ENCODE measurements around the gene FRMD5. TPM values are rescaled to one million over a fixed set of nuclear protein-coding genes. Genes with fewer than 3 reads are reported as not detected.

Gene FRMD5
- total RNA-seq, 1 experiment from 2014 or later = not detected

- H4K20me1 ChIP-seq (ENCODE audit: insufficient read depth, low read depth, low read length) = no peaks in the 10 kb centered on the region
- H3K9me3 ChIP-seq (ENCODE audit: low read length) = no peaks in the 10 kb centered on the region
- no peak for DNase-seq
- no peaks in the 10 kb centered on the region for H3K9me2 ChIP-seq (replicated peaks; ENCODE audit: insufficient read depth, low read length)
- H3K4me3 ChIP-seq (ENCODE audit: low read length) = no peak overlapping the region
- no peak overlapping the region for H3K9ac ChIP-seq (ENCODE audit: low read length)
- H2AFZ ChIP-seq (ENCODE audit: low read length) = no peak overlapping the region
- H3K79me2 ChIP-seq (ENCODE audit: low read length) = no peaks in the 10 kb centered on the region
- H3K27me3 ChIP-seq (ENCODE audit: low read length) = no peaks in the 10 kb centered on the region
- no peak overlapping the region for H3K27ac ChIP-seq (ENCODE audit: low read length)
- no peak overlapping the region for H3K4me2 ChIP-seq (ENCODE audit: low read depth, low read length, poor library complexity, severe bottlenecking)
- H3K4me1 ChIP-seq (ENCODE audit: low read length) = peaks cover 3% of the 10 kb centered on the region
- no peaks in the 10 kb centered on the region for H3K36me3 ChIP-seq (ENCODE audit: insufficient read depth, low read length)
These were observed 295.1 kb downstream of the FRMD5 start for GRCh38 chr15:43899928-43900327.

DNA sequence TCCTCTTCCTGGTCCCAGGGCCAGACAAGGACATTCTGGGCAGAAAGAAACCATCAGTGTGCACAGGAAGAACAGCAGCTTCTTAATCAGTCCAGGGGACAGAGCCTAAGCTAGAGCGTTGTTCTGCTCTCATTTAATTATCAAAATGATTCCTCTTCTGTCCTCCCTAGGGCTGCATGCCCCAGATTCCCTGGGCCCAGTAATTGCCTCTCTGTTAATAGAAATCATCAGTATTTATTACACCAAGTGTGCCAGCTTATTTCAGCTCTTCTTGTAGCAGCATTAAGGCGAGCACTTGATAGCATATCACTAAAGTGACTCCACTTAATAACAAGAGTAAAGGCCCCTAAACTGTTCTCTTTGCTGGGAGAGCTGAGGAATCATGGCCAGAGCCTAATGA, 296.2 kb downstream of the FRMD5 start:
- no peaks in the 10 kb centered on the region for H3K9me3 ChIP-seq (ENCODE audit: low read length)
- no peak overlapping the region for H3K27ac ChIP-seq (ENCODE audit: low read length)
- no peaks in the 10 kb centered on the region for H3K79me2 ChIP-seq (ENCODE audit: low read length)
- no peaks in the 10 kb centered on the region for H4K20me1 ChIP-seq (ENCODE audit: insufficient read depth, low read depth, low read length)
- H3K27me3 ChIP-seq (ENCODE audit: low read length) = no peaks in the 10 kb centered on the region
- H3K36me3 ChIP-seq (ENCODE audit: insufficient read depth, low read length) = no peaks in the 10 kb centered on the region
- peaks cover under 1% of the 10 kb centered on the region for H3K4me1 ChIP-seq (ENCODE audit: low read length)
- no peak overlapping the region for H2AFZ ChIP-seq (ENCODE audit: low read length)
- H3K9me2 ChIP-seq (replicated peaks; ENCODE audit: insufficient read depth, low read length) = no peaks in the 10 kb centered on the region
- no peak overlapping the region for H3K4me2 ChIP-seq (ENCODE audit: low read depth, low read length, poor library complexity, severe bottlenecking)
- H3K9ac ChIP-seq (ENCODE audit: low read length) = no peak overlapping the region
- DNase-seq = no peak
- no peak overlapping the region for H3K4me3 ChIP-seq (ENCODE audit: low read length)

DNA sequence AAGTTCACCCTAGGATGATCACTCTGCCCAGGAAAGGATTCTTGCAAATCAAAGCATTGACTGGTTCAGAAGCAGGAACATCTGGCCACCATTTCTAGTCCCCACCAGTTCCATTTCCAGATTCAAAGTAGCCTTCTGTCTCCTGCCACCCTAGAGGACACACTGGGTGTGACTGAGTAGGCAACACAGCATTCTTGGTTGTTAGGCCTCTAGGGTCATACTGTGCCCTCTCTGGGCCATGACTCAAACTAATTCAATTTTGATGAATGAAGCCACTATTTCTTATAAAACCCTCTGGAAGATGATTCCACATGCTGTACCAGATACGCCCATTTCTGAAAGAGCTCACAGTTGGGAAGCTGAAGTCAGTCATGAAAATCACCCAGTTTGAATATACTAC, 298.5 kb downstream of the FRMD5 start:
- Histone ChIP-seq H3K27me3 (ENCODE audit: low read length) (no peaks in the 10 kb centered on the region), H3K9ac (ENCODE audit: low read length) (no peak overlapping the region), H3K79me2 (ENCODE audit: low read length) (no peaks in the 10 kb centered on the region), H4K20me1 (ENCODE audit: insufficient read depth, low read depth, low read length) (no peaks in the 10 kb centered on the region), H3K36me3 (ENCODE audit: insufficient read depth, low read length) (no peaks in the 10 kb centered on the region), H2AFZ (ENCODE audit: low read length) (no peak overlapping the region), H3K4me2 (ENCODE audit: low read depth, low read length, poor library complexity, severe bottlenecking) (no peak overlapping the region), H3K27ac (ENCODE audit: low read length) (no peak overlapping the region), H3K4me1 (ENCODE audit: low read length) (no peaks in the 10 kb centered on the region), H3K4me3 (ENCODE audit: low read length) (no peak overlapping the region), H3K9me3 (ENCODE audit: low read length) (no peaks in the 10 kb centered on the region), H3K9me2 (replicated peaks; ENCODE audit: insufficient read depth, low read length) (no peaks in the 10 kb centered on the region)
- DNase-seq = no peak

- Histone ChIP-seq H2AFZ (ENCODE audit: low read length) (no peak overlapping the region), H3K4me2 (ENCODE audit: low read depth, low read length, poor library complexity, severe bottlenecking) (no peak overlapping the region), H3K36me3 (ENCODE audit: insufficient read depth, low read length) (no peaks in the 10 kb centered on the region), H3K79me2 (ENCODE audit: low read length) (no peaks in the 10 kb centered on the region), H3K9me3 (ENCODE audit: low read length) (no peaks in the 10 kb centered on the region), H3K9ac (ENCODE audit: low read length) (no peak overlapping the region), H3K9me2 (replicated peaks; ENCODE audit: insufficient read depth, low read length) (no peaks in the 10 kb centered on the region), H3K27ac (ENCODE audit: low read length) (no peak overlapping the region), H3K4me3 (ENCODE audit: low read length) (no peak overlapping the region), H3K27me3 (ENCODE audit: low read length) (no peaks in the 10 kb centered on the region), H4K20me1 (ENCODE audit: insufficient read depth, low read depth, low read length) (no peaks in the 10 kb centered on the region), H3K4me1 (ENCODE audit: low read length) (no peaks in the 10 kb centered on the region)
- no peak for DNase-seq
These were observed 299.5 kb downstream of the FRMD5 start for GRCh38 chr15:43895586-43895985.

- no peak overlapping the region for H3K4me2 ChIP-seq (ENCODE audit: low read depth, low read length, poor library complexity, severe bottlenecking)
- no peaks in the 10 kb centered on the region for H3K36me3 ChIP-seq (ENCODE audit: insufficient read depth, low read length)
- DNase-seq = no peak
- H2AFZ ChIP-seq (ENCODE audit: low read length) = no peak overlapping the region
- H3K27ac ChIP-seq (ENCODE audit: low read length) = no peak overlapping the region
- no peaks in the 10 kb centered on the region for H3K9me3 ChIP-seq (ENCODE audit: low read length)
- H4K20me1 ChIP-seq (ENCODE audit: insufficient read depth, low read depth, low read length) = no peaks in the 10 kb centered on the region
- no peaks in the 10 kb centered on the region for H3K4me1 ChIP-seq (ENCODE audit: low read length)
- H3K9me2 ChIP-seq (replicated peaks; ENCODE audit: insufficient read depth, low read length) = no peaks in the 10 kb centered on the region
- no peak overlapping the region for H3K9ac ChIP-seq (ENCODE audit: low read length)
- no peaks in the 10 kb centered on the region for H3K79me2 ChIP-seq (ENCODE audit: low read length)
- H3K4me3 ChIP-seq (ENCODE audit: low read length) = no peak overlapping the region
- H3K27me3 ChIP-seq (ENCODE audit: low read length) = no peaks in the 10 kb centered on the region
These were observed 301.1 kb downstream of the FRMD5 start for GRCh38 chr15:43893956-43894355.

DNA sequence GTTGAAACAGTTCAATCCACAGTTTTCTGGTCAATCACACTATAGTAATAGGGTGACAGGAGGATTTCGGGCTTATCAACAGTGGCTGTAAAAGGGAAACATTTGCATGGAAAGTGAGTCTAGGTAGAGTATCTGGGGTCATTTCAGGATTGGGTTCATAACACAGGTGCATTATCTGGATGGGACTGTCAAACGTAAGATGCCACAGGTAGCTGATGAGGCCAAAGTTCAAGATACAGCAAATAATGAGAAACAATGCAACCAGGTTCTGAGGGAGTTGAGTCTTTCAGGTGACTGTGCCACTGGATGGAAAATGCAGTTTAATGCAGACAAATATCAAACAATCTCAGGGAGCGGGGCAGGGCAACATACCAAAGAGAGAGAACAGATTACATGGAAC, 306.0 kb downstream of the FRMD5 start:
- H3K4me2 ChIP-seq (ENCODE audit: low read depth, low read length, poor library complexity, severe bottlenecking) = no peak overlapping the region
- no peak overlapping the region for H3K4me3 ChIP-seq (ENCODE audit: low read length)
- H3K27ac ChIP-seq (ENCODE audit: low read length) = no peak overlapping the region
- H3K36me3 ChIP-seq (ENCODE audit: insufficient read depth, low read length) = no peaks in the 10 kb centered on the region
- H3K9me3 ChIP-seq (ENCODE audit: low read length) = no peaks in the 10 kb centered on the region
- no peaks in the 10 kb centered on the region for H3K27me3 ChIP-seq (ENCODE audit: low read length)
- H2AFZ ChIP-seq (ENCODE audit: low read length) = no peak overlapping the region
- H3K9ac ChIP-seq (ENCODE audit: low read length) = no peak overlapping the region
- no peak for DNase-seq
- no peaks in the 10 kb centered on the region for H3K4me1 ChIP-seq (ENCODE audit: low read length)
- H3K79me2 ChIP-seq (ENCODE audit: low read length) = no peaks in the 10 kb centered on the region
- H3K9me2 ChIP-seq (replicated peaks; ENCODE audit: insufficient read depth, low read length) = no peaks in the 10 kb centered on the region
- no peaks in the 10 kb centered on the region for H4K20me1 ChIP-seq (ENCODE audit: insufficient read depth, low read depth, low read length)

DNA sequence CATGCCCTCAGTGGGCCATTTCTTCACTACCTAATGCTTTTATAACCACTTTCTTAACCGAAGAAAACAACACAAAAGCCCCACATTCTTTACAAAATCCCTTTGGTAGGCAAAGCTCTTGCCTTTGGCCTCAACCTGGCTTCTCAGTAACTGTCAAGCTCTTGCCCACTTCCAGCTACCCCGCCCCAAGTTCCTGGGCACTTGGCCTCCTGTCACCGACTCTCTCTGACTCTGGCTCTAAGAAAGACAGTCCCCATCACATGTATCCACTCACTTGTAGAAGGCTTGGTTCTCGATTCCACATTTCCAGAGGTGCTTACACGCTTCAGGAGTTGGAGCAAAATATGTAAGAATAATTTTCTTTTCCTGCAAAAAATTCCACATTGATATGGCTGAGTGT, 307.2 kb downstream of the FRMD5 start:
- no peaks in the 10 kb centered on the region for H3K9me2 ChIP-seq (replicated peaks; ENCODE audit: insufficient read depth, low read length)
- no peaks in the 10 kb centered on the region for H3K27me3 ChIP-seq (ENCODE audit: low read length)
- H3K4me3 ChIP-seq (ENCODE audit: low read length) = no peak overlapping the region
- no peak overlapping the region for H3K27ac ChIP-seq (ENCODE audit: low read length)
- no peak overlapping the region for H2AFZ ChIP-seq (ENCODE audit: low read length)
- H3K4me2 ChIP-seq (ENCODE audit: low read depth, low read length, poor library complexity, severe bottlenecking) = no peak overlapping the region
- H3K4me1 ChIP-seq (ENCODE audit: low read length) = no peaks in the 10 kb centered on the region
- no peaks in the 10 kb centered on the region for H4K20me1 ChIP-seq (ENCODE audit: insufficient read depth, low read depth, low read length)
- no peaks in the 10 kb centered on the region for H3K9me3 ChIP-seq (ENCODE audit: low read length)
- DNase-seq = no peak
- H3K9ac ChIP-seq (ENCODE audit: low read length) = no peak overlapping the region
- no peaks in the 10 kb centered on the region for H3K79me2 ChIP-seq (ENCODE audit: low read length)
- 0 out of 2 replicates have a peak, but pooled peaks cover 3% of the 10 kb centered on the region for H3K36me3 ChIP-seq (ENCODE audit: insufficient read depth, low read length)

- Histone ChIP-seq H3K4me2 (ENCODE audit: low read depth, low read length, poor library complexity, severe bottlenecking) (no peak overlapping the region), H3K4me1 (ENCODE audit: low read length) (no peaks in the 10 kb centered on the region), H3K9me2 (replicated peaks; ENCODE audit: insufficient read depth, low read length) (no peaks in the 10 kb centered on the region), H3K4me3 (ENCODE audit: low read length) (no peak overlapping the region), H4K20me1 (ENCODE audit: insufficient read depth, low read depth, low read length) (no peaks in the 10 kb centered on the region), H3K79me2 (ENCODE audit: low read length) (no peaks in the 10 kb centered on the region), H3K27ac (ENCODE audit: low read length) (no peak overlapping the region), H3K27me3 (ENCODE audit: low read length) (no peaks in the 10 kb centered on the region), H3K9me3 (ENCODE audit: low read length) (no peaks in the 10 kb centered on the region), H3K36me3 (ENCODE audit: insufficient read depth, low read length) (peaks cover 8% of the 10 kb centered on the region), H3K9ac (ENCODE audit: low read length) (no peak overlapping the region), H2AFZ (ENCODE audit: low read length) (no peak overlapping the region)
- no peak for DNase-seq
These were observed 308.5 kb downstream of the FRMD5 start for GRCh38 chr15:43886558-43886957.

GRCh38 chr15:43883571-43883970, 311.5 kb downstream of the FRMD5 start:
- Histone ChIP-seq H3K79me2 (ENCODE audit: low read length) (no peaks in the 10 kb centered on the region), H3K9me3 (ENCODE audit: low read length) (no peaks in the 10 kb centered on the region), H3K4me1 (ENCODE audit: low read length) (peaks cover 12% of the 10 kb centered on the region), H3K27me3 (ENCODE audit: low read length) (no peaks in the 10 kb centered on the region), H3K4me2 (ENCODE audit: low read depth, low read length, poor library complexity, severe bottlenecking) (no peak overlapping the region), H3K9me2 (replicated peaks; ENCODE audit: insufficient read depth, low read length) (no peaks in the 10 kb centered on the region), H3K4me3 (ENCODE audit: low read length) (no peak overlapping the region), H2AFZ (ENCODE audit: low read length) (no peak overlapping the region), H3K27ac (ENCODE audit: low read length) (no peak overlapping the region), H3K9ac (ENCODE audit: low read length) (no peak overlapping the region), H4K20me1 (ENCODE audit: insufficient read depth, low read depth, low read length) (no peaks in the 10 kb centered on the region), H3K36me3 (ENCODE audit: insufficient read depth, low read length) (peaks cover 23% of the 10 kb centered on the region)
- DNase-seq = no peak

Data from Karpas-422 (cell line).